Suprapubic skin (tissue), 4 donors: Measurements from ENCODE around the gene NGFR.

ENCODE experiments used
- CTCF ChIP-seq, 2 donors: fragments of 200-600 bp in 1 of 2; fragments of 450-650 bp in 1 of 2; sonication (generic) in 1 of 2; IDR thresholded peaks; one replicate each; pipeline ENCODE4 v1.5.1; 2016 to 2019; ENCODE audit warnings: antibody characterized with exemption in 2 of 2, mild to moderate bottlenecking in 1 of 2, moderate library complexity in 1 of 2
- EP300 ChIP-seq: sonication (generic); formaldehyde crosslinking; IDR thresholded peaks from one replicate; pipeline ENCODE4 v1.6.1; 2017; ENCODE audit warnings: antibody characterized with exemption
- POLR2A ChIP-seq, 2 donors: fragments of 450-650 bp; IDR thresholded peaks; one replicate each; pipeline ENCODE4 v1.6.1; 2017; ENCODE audit warnings: antibody characterized with exemption in 2 of 2, mild to moderate bottlenecking in 2 of 2, moderate library complexity in 2 of 2
- POLR2AphosphoS5 ChIP-seq, 3 donors: sonication (generic); formaldehyde crosslinking; IDR thresholded peaks; one replicate each; pipeline ENCODE4 v1.6.1; 2017; ENCODE audit warnings: antibody characterized with exemption in 3 of 3

DNA sequence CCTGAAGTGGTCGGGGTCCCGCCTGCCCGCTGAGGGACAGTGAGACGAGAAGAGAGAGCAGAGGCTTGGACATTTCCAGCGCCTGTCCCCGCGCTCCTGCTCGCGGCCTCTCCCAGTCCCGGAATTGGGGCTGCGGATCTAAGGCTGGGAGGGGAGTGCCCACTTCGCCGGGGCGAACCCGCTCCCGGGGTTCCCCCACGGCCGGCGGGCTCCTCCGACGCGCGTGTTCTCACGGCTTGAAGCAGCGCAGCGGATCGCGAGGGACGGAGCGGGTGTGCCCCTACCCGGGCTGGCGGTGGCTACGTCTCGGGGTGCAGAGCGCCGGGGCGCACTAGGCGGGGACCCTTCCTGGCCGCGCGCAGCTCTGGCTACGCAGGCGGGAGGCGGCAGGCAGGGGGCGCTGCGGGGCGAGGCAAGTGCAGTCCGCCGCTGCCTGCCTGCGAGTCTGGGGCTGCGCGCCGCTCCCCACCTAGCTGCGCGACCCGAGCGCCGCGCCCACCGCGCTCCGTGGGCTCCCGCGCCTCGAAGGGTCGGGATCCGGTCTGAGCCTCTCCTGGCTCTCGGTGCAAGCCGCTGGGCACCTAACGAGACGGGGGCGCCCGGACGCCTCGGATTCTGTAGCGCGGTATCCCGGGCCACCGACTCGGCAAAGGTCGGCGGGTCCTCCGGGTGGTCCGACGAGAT, 1.2 kb downstream of the NGFR start:
- TF ChIP-seq POLR2A (IDR thresholded peaks at IDR 0.05) (no peak), CTCF (IDR thresholded peaks at IDR 0.05) (peak; percentile 61 to 98), EP300 (no peak), POLR2AphosphoS5 (IDR thresholded peaks at IDR 0.05) (no peak)
